ENCODE measurements around the gene TMEM161A.
"Not testable (repeated sequence)": the region's sequence is repeated elsewhere in the genome, so short reads cannot be mapped to it uniquely, and the experiment has no call there.

Gene TMEM161A

GRCh38 chr19:19120308-19121231 is 17.7 kb downstream of the TMEM161A start:
- DNase-seq: peak; percentile 85

GRCh38 chr19:19119325-19120237 is 18.7 kb downstream of the TMEM161A start:
- DNase-seq: no peak

GRCh38 chr19:19115954-19116353 is 22.3 kb downstream of the TMEM161A start:
- DNase-seq: no peak

GRCh38 chr19:19113040-19113626 is 25.1 kb downstream of the TMEM161A start:
- DNase-seq: peak; percentile 62

GRCh38 chr19:19111967-19112580 is 26.2 kb downstream of the TMEM161A start:
- no peak for DNase-seq

GRCh38 chr19:19111136-19111835 is 27.0 kb downstream of the TMEM161A start:
- no peak for DNase-seq

GRCh38 chr19:19110410-19111135 is 27.7 kb downstream of the TMEM161A start:
- peak; percentile 19 for DNase-seq

GRCh38 chr19:19109601-19110000 is 28.7 kb downstream of the TMEM161A start:
- no peak for DNase-seq

GRCh38 chr19:19107654-19108053 is 30.6 kb downstream of the TMEM161A start:
- DNase-seq: no peak

- DNase-seq: not testable (repeated sequence)
Observed at GRCh38 chr19:19106938-19107337, 31.3 kb downstream of the TMEM161A start.

- DNase-seq: peak; percentile 26
Observed at GRCh38 chr19:19106056-19106551, 32.2 kb downstream of the TMEM161A start.

- DNase-seq: peak; percentile 66
Observed at GRCh38 chr19:19105365-19106055, 32.8 kb downstream of the TMEM161A start.

GRCh38 chr19:19103167-19103566 is 35.1 kb downstream of the TMEM161A start:
- no peak for DNase-seq

- not testable (repeated sequence) for DNase-seq
Observed at GRCh38 chr19:19102566-19102965, 35.7 kb downstream of the TMEM161A start.

GRCh38 chr19:19101540-19101939 is 36.7 kb downstream of the TMEM161A start:
- DNase-seq: no peak

- no peak for DNase-seq
Observed at GRCh38 chr19:19098703-19099632, 39.3 kb downstream of the TMEM161A start.

- DNase-seq: no peak
Observed at GRCh38 chr19:19098084-19098702, 40.1 kb downstream of the TMEM161A start.
